Activated naive CD4-positive, alpha-beta T cell treated with anti-CD3 and anti-CD28 coated beads, Interleukin-2, amount 50 U/mL, for 24 hours (primary cell): ENCODE results near the gene RASSF7.

Experiments
- H3K27ac Mint-ChIP-seq: one replicate; pipeline ENCODE4 v1.8.0; 2021; ENCODE audit warnings: mild to moderate bottlenecking, mixed read lengths
- H3K27me3 Mint-ChIP-seq: one replicate; pipeline ENCODE4 v1.8.0; 2021; ENCODE audit warnings: mixed read lengths
- H3K36me3 Mint-ChIP-seq: one replicate; pipeline ENCODE4 v1.8.0; 2021; ENCODE audit warnings: mixed read lengths
- H3K4me1 Mint-ChIP-seq: one replicate; pipeline ENCODE4 v1.8.0; 2021; ENCODE audit warnings: mixed read lengths
- H3K4me3 Mint-ChIP-seq: one replicate; pipeline ENCODE4 v1.8.0; 2021; ENCODE audit warnings: mild to moderate bottlenecking, mixed read lengths
- H3K9me3 Mint-ChIP-seq: one replicate; pipeline ENCODE4 v1.8.0; 2021; ENCODE audit warnings: mixed read lengths

Gene RASSF7

DNA sequence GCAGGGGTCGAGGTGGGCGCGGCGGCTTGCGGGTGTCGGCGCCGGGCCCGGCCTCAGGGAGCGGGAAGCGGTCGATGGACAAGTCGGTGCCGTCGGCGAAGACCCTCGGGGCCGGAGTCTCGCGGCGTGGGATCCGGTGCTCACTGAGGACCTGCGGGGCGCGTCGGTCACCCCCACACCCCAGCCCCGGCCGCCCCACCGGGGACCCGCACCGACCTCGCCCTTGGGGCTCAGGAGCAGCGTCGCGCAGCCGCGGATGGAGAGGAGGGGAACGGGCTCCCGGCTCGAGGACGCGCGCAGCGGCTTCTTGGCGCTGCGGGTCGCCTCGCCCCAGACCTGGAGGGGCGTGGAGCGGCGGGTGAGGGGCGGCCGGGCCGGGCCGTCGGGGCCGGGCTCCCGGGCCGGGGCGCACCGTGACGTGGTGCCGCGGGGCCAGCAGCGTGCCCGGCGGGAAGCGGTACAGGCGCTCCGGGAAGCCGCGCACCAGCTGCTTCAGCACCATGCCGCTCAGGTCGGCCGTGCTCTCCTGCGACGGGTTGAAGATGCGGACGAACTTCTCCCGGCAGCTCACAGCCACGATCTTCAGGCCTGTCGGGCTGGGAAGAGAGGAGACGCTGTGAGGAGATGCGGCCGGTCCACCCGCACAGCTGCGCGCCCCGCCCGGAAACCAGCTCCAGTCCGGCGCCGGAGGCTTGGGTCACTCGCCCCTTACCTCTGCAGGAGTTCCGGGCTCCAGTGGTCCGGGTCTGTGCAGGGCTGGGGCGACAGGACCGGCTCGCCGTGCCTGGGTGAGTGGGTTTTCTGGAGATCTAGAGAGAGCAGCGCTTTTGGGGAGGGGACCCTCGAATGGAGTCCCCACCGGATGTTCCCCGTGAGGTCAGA lies 4.7 kb upstream of the RASSF7 start:
- no peak overlapping the region for H3K4me3 Mint-ChIP-seq

DNA sequence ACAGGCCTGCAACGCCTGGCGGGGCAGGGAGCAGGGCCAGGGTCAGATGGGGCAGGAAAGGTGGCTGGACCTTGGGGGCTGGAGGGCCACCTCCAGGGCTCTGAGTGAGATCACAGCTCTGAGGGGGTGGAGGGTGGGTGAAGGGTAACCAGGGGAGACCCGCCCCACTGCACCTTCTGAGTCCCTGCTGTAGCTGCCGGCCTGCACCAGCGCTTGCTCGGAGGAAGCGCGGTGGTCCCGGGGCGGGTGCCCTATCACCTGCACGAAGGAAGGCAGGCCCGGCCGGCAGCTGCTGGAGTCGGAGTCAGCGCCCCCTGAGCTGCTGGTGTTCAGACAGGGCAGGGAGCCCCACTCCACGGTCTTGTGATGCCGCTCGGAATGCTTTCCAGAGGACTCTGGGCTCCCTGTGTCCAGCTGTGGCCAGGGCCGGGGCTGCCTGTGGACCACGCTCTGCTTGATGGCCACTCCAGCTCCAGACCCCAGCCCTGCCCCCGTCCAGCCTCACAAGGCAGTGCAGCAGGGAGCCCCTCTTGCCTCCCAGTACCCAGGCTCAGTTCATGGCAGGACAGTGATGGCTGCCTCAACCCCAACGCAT lies 4.0 kb upstream of the RASSF7 start:
- no peak overlapping the region for H3K27ac Mint-ChIP-seq
- no peak overlapping the region for H3K4me3 Mint-ChIP-seq
- H3K27me3 Mint-ChIP-seq: no peaks in the 10 kb centered on the region

More for the DNA sequence above, 4.7 kb upstream of the RASSF7 start:
- H3K27me3 Mint-ChIP-seq: no peaks in the 10 kb centered on the region
- no peaks in the 10 kb centered on the region for H3K36me3 Mint-ChIP-seq
- no peaks in the 10 kb centered on the region for H3K9me3 Mint-ChIP-seq
- peaks cover 10% of the 10 kb centered on the region for H3K4me1 Mint-ChIP-seq
- H3K27ac Mint-ChIP-seq: no peak overlapping the region

DNA sequence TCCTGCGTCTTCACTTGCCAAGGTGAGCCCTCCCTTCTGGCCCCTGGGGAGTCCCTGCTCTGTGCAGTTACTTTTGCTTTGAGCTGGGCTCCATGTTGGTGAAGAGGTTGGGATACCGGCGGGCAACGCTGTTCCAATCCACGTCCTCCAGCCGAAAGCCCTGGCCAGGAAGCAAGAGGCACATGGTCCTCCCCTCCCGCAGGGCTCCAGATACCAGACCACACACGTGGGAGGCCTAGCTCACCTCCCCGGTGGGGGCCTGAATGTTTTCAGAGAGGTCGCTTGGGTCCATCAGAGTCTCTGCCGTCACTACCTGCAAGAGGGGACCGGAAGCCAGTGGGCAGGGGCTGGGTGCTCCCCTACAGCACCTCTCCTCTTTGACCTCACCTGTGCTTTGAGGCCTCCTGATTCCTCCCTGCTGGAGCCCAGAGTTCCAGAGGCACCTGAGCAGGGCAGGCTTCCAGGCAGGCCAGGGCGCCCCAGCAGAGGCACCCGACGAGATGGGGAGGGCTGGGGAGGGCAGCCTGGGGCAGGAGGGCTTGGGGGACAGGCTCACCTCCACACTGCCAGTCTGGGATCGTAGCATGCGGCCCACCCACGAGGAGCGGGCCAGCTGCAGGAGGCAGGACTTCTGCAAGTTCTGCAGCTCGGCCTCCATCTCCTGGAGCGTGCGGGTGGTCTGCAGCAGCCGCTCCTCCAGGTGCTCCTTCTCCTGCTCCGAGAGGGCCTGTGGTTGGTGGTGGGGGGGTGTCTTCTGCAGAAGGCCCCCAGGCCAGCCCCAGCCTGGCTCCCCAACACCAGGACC lies 3.2 kb upstream of the RASSF7 start:
- H3K27ac Mint-ChIP-seq: no peak overlapping the region
- H3K4me3 Mint-ChIP-seq: no peak overlapping the region
- peaks cover 17% of the 10 kb centered on the region for H3K4me1 Mint-ChIP-seq
- no peaks in the 10 kb centered on the region for H3K36me3 Mint-ChIP-seq
- no peaks in the 10 kb centered on the region for H3K9me3 Mint-ChIP-seq
- H3K27me3 Mint-ChIP-seq: no peaks in the 10 kb centered on the region

More for the DNA sequence above, 4.0 kb upstream of the RASSF7 start:
- Mint-ChIP-seq H3K9me3 (no peaks in the 10 kb centered on the region), H3K4me1 (peaks cover 15% of the 10 kb centered on the region), H3K36me3 (no peaks in the 10 kb centered on the region)

DNA sequence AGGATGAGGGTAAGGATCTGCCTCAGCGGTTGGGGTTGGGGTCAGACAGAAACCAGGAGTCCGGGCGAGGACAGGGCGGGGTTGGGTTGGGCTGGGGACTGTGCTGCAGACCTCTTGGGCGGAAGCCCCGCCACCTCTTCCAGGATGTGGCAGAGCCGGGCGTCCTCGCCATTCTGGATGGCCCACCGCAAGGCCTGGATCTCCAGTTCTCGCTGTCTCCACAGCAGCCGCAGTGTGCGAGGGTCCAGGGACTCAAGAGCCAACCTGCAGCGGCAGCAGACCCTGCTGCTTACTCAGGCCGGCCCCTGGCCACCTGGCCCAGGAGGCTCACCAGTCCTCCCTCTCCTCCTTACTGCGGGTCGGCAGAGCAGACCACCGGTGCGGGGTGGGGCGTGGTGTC lies 2.3 kb upstream of the RASSF7 start:
- no peaks in the 10 kb centered on the region for H3K9me3 Mint-ChIP-seq
- no peak overlapping the region for H3K4me3 Mint-ChIP-seq
- H3K36me3 Mint-ChIP-seq: no peaks in the 10 kb centered on the region
- H3K27me3 Mint-ChIP-seq: no peaks in the 10 kb centered on the region
- H3K4me1 Mint-ChIP-seq: peaks cover 17% of the 10 kb centered on the region
- H3K27ac Mint-ChIP-seq: no peak overlapping the region

DNA sequence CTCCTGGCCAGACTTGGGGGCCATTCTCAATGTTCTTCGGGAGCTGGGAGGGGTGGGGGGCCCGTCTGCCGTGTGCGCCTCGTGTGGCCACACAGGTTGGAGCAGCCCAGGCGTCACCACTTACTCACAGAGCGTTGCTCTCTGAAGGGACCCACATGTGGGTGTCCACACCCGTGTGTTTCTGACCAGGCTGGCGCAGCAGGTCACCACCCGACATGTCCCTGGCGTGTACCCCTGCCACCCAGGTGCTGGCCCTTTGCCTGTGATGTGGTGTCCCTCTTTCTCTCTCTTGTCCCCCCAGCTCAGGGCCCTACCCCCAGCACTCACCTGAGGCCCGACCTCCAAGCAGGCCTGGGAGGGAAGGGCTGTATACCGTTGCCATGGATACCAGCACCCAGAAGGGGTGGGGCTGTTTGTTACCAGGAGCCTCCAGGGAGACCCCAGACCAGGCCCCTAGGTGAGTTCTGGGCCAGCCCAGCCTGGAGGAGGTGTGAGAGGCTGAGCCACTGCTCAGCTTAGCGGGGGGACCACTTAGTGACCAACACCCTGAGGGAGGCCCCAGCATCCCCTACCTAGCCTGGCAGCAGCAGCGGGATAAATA lies 1.6 kb upstream of the RASSF7 start:
- Mint-ChIP-seq H3K27me3 (no peaks in the 10 kb centered on the region), H3K9me3 (no peaks in the 10 kb centered on the region), H3K4me1 (peaks cover 17% of the 10 kb centered on the region), H3K27ac (no peak overlapping the region), H3K36me3 (no peaks in the 10 kb centered on the region), H3K4me3 (no peak overlapping the region)

DNA sequence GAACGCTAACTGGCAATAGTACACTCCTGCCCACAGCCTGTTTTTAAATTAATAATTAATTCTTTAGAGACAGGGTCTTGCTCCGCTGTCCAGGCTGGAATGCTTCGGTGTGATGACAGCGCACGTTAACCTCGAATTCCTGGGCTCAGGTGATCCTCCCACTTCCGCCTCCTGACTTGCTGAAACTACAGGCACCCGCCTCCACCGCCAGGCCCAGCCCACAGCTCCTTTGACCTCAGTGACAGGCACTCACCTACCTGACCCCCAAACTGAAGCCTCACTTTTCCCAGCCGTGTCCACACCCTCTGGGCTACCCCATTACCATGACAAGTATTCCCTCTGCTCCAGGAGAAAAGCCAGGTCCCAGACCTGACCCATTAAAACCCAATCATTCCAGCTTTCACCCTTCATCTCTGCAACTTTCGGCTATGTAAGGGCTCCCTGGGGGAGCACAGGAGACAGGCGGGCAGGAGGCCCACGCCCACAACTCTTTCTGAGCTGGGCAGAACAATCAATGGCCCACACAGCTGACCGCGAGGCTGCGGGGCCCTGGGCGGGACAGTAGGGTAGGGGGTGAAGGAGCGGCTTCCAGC lies 962 bp upstream of the RASSF7 start:
- peaks cover 17% of the 10 kb centered on the region for H3K4me1 Mint-ChIP-seq
- H3K9me3 Mint-ChIP-seq: no peaks in the 10 kb centered on the region
- peak overlapping the region; percentile 62 for H3K4me3 Mint-ChIP-seq
- H3K36me3 Mint-ChIP-seq: no peaks in the 10 kb centered on the region
- no peaks in the 10 kb centered on the region for H3K27me3 Mint-ChIP-seq
- H3K27ac Mint-ChIP-seq: peak overlapping the region; percentile 9

DNA sequence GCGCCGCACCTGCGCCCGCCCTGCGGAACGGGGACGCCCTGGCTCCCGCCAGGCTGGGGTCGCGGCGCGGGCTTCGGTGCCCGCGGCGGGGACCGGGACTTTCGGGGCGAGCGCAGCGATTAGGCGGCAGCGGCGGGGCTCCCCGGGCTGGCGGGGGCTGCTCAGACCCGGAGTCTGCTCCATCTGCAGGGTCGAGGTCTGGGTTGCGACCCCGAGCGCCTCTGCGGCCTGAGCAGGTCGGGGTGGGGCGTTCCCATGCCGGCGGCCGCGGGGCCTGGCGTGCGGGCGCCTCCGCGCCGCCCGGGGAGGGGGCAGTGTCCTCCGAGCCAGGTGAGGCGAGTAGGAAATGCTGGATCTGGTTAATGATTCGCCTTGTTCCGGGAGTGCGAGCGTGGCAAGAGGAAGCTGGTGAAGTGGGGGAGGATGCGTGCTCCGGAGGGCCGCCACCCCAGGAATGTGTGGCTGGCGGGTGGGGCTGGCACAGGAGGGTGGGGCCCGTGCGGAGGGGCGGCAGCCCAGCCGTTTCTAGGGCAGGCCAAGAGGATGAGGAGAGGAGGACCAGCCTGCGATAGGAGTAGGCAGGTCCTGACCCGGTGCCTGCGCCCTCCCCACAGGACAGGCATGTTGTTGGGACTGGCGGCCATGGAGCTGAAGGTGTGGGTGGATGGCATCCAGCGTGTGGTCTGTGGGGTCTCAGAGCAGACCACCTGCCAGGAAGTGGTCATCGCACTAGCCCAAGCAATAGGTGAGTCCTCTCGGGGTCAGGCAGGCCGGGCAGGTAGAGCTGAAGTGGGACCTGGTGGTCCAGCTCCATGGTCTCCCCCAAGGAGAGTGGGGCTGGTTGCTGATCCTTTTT lies 606 bp downstream of the RASSF7 start:
- Mint-ChIP-seq H3K4me3 (peak overlapping the region; percentile 91), H3K27ac (peak overlapping the region; percentile 59), H3K9me3 (no peaks in the 10 kb centered on the region), H3K4me1 (peaks cover 17% of the 10 kb centered on the region), H3K27me3 (no peaks in the 10 kb centered on the region), H3K36me3 (no peaks in the 10 kb centered on the region)

DNA sequence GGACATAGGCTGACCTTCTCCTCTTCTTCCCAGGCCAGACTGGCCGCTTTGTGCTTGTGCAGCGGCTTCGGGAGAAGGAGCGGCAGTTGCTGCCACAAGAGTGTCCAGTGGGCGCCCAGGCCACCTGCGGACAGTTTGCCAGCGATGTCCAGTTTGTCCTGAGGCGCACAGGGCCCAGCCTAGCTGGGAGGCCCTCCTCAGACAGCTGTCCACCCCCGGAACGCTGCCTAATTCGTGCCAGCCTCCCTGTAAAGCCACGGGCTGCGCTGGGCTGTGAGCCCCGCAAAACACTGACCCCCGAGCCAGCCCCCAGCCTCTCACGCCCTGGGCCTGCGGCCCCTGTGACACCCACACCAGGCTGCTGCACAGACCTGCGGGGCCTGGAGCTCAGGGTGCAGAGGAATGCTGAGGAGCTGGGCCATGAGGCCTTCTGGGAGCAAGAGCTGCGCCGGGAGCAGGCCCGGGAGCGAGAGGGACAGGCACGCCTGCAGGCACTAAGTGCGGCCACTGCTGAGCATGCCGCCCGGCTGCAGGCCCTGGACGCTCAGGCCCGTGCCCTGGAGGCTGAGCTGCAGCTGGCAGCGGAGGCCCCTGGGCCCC lies 1.4 kb downstream of the RASSF7 start:
- Mint-ChIP-seq H3K27ac (no peak overlapping the region), H3K4me3 (peak overlapping the region; percentile 91), H3K36me3 (no peaks in the 10 kb centered on the region), H3K9me3 (no peaks in the 10 kb centered on the region), H3K4me1 (peaks cover 17% of the 10 kb centered on the region), H3K27me3 (no peaks in the 10 kb centered on the region)

DNA sequence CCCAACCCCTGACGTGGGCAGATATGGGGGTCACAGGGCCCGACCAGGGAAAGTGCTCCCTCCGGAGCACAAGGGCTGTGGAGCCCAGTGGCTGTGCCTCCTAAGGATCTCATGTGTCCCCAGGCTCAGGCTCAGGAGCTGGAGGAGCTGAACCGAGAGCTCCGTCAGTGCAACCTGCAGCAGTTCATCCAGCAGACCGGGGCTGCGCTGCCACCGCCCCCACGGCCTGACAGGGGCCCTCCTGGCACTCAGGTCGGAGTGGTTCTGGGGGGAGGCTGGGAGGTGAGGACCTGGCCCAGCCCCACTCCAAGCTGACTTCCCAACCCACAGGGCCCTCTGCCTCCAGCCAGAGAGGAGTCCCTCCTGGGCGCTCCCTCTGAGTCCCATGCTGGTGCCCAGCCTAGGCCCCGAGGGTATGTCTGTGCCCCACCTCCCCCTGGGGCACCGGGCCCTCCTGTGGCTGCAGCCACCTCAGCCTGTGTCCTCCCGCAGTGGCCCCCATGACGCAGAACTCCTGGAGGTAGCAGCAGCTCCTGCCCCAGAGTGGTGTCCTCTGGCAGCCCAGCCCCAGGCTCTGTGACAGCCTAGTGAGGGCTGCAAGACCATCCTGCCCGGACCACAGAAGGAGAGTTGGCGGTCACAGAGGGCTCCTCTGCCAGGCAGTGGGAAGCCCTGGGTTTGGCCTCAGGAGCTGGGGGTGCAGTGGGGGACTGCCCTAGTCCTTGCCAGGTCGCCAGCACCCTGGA lies 2.5 kb downstream of the RASSF7 start:
- no peak overlapping the region for H3K4me3 Mint-ChIP-seq
- peaks cover 17% of the 10 kb centered on the region for H3K4me1 Mint-ChIP-seq
- H3K27me3 Mint-ChIP-seq: no peaks in the 10 kb centered on the region
- H3K36me3 Mint-ChIP-seq: no peaks in the 10 kb centered on the region
- H3K27ac Mint-ChIP-seq: no peak overlapping the region
- H3K9me3 Mint-ChIP-seq: no peaks in the 10 kb centered on the region

DNA sequence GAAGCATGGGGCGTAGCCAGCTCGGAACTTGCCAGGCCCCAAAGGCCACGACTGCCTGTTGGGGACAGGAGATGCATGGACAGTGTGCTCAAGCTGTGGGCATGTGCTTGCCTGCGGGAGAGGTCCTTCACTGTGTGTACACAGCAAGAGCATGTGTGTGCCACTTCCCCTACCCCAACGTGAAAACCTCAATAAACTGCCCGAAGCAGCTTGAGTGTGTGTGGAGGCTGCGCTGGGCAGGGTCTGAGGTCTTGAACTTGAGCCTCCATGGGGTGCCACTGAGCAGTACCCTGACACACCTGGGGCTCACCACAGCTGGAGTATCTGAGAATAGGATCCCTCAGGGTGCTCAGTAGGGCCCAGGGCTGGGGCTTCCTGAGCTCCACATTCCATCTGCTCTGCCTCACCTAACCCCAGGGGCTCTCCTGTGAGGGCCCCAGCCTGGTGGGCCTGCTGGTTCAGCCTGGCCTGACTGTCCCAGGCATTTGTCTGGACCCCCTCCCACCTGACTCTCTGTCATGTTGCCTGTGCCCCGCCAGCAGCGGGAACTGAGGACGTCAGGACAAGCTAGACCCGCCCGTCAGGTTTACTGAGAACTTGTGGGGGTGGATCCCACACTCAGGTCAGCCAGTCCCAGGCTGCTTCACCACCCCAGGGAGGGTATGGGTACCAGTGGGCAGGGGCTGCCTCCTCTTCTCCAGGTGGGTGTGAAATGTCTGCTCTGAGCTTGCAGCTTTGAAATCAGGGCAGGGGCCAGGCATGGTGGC lies 3.2 kb downstream of the RASSF7 start:
- Mint-ChIP-seq H3K27ac (no peak overlapping the region), H3K27me3 (no peaks in the 10 kb centered on the region), H3K4me1 (peaks cover 15% of the 10 kb centered on the region), H3K36me3 (no peaks in the 10 kb centered on the region), H3K4me3 (no peak overlapping the region), H3K9me3 (no peaks in the 10 kb centered on the region)

DNA sequence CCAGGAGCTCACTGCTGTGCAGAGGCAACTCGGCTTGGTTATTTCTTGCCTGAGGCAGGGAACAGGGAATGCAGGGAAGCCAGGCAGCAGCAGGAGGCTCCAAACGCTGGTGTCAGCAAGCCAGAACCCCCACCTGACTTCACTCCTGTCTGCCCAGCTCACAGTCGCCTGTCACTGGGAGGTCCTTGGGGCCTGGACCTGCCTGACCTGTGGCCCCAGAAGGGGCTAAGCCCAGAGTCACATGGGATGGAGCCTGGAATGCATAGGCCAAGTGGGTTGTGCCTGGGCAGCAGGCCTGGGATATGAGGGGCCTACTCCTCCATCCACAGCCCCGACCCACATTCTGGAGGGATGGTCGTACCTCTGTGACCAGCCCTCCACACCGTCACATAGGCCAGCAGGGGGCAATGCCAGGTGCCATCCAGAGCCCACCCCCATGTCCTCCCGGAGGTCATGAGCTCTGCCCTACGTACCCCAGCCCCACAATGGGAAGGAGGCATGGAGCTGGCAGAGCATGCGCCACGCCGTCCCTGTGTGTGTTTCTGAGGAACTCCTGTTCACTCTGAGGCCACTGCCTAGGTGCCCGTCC lies 5.2 kb downstream of the RASSF7 start:
- Mint-ChIP-seq H3K4me1 (peaks cover 6% of the 10 kb centered on the region), H3K4me3 (no peak overlapping the region), H3K27ac (no peak overlapping the region), H3K27me3 (no peaks in the 10 kb centered on the region), H3K9me3 (no peaks in the 10 kb centered on the region), H3K36me3 (no peaks in the 10 kb centered on the region)

DNA sequence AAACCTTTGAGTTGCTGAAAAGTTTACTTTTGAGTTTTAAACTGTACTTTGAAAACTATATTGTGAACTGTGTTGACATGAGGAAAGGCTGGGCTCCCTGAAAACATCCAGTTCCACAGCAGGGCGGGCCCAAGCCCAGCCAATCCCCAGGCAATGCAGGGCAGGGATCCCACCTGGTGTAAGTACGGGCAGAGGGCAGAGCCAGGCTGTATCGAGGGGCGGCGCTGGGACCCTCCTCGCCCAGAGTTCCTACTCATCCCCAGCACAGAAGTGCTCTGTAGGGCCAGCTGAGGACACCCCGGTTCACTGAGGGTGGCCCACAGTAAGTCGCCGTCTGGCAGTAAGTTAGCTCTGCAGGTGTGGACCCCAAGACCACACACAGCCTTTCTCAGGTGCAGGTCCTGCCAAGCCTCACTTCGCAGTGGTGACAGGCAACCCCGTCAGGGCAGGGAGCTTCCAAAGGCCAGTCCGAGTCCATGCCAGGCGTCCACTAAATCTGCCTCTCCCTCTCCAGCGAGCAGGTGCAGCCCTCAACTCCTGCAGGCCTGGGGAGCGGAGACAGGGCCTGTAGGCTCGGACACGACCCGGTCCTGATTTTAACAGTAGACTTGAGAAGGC lies 6.3 kb downstream of the RASSF7 start:
- no peaks in the 10 kb centered on the region for H3K36me3 Mint-ChIP-seq
- no peaks in the 10 kb centered on the region for H3K27me3 Mint-ChIP-seq
- no peak overlapping the region for H3K4me3 Mint-ChIP-seq
- no peak overlapping the region for H3K27ac Mint-ChIP-seq
- H3K4me1 Mint-ChIP-seq: no peaks in the 10 kb centered on the region
- H3K9me3 Mint-ChIP-seq: no peaks in the 10 kb centered on the region
